GM21576 (cell line): Measurements from ENCODE around the gene UBE2I.
"Not testable (repeated sequence)": the region's sequence is repeated elsewhere in the genome, so short reads cannot be mapped to it uniquely, and the experiment has no call there.

Experiments used
- ATAC-seq: cut with Tn5 transposase; IDR thresholded peaks from one replicate; pipeline ENCODE4 v1.9.1; 2021; ENCODE audit warnings: mild to moderate bottlenecking, moderate library complexity; ENCODE audit not compliant: unreplicated experiment

Gene UBE2I

GRCh38 chr16:1308977-1309885 is at the start of gene UBE2I:
TSS of gene UBE2I (plus strand) at chr16:1309636. CDS start at chr16:1314031, 4,395 bp downstream.
- peak; percentile 54 for ATAC-seq

DNA sequence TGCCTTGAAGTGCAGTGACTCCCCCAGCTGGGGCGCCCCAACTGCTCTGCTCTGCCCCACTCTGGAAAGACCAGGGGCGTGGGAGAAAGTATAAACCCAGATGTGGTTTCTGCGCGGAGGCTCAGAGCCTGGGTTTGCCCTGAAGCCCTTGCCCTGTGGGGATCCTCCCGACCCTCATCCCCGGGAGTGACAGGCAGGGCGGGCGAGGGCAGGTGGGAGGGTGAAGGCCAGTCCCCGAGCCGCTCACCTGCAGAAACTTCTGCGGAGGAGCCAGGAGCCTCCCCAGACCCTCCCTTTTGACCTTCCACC is 49.7 kb upstream of the UBE2I start:
- ATAC-seq = no peak

- ATAC-seq = no peak
Measured at GRCh38 chr16:1260101-1260680, 49.2 kb upstream of the UBE2I start.

GRCh38 chr16:1261131-1261892 is 48.1 kb upstream of the UBE2I start:
- ATAC-seq = no peak

DNA sequence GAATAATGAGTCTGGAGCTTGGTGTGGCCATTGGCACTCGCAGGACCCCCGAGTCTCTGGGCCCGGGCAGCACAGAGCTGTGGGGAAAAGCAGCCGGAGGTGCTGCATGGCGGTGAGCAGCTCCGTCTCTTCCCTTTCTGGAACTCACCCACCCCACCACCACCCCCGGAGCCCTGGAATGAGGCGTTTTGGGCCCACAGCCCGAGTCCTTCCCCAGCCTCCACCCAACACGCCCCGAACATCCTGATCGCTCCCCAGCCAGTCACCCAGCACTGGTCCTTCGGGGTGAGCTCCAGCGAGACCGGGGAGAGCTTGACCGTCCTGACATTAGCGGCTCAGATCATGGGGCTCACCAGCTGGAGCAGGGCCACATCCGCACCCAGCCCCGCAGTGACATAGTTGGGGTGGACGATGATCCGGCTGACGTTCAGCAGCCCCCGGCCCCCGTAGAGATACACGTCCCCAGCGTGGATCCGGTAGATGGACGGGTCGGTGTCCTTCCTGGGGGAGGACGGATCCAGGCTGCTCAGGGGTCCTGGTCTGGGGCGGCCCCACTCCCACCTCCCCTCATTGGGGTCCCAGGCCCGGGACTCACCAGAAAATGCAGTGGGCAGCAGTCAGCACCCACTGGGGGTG is 47.1 kb upstream of the UBE2I start:
- ATAC-seq = no peak

DNA sequence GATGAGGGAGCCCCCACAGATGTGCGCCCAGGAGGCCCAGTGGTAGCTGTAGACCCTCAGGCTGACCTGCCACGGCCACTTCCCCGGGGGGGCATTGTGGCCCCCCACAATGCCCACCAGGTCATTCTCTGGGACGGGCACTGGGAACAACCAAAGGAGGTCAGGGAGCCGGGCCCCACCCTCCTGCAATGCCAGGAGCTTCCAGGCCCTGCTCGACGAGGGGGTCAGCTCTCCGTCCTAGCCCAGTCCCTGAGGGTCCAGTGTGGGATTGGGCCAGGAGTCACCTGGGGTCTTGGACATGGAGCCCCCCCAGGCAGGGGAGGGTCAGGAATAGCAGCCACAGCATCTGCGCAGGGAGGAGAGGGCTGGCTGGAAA is 46.6 kb upstream of the UBE2I start:
- no peak for ATAC-seq

DNA sequence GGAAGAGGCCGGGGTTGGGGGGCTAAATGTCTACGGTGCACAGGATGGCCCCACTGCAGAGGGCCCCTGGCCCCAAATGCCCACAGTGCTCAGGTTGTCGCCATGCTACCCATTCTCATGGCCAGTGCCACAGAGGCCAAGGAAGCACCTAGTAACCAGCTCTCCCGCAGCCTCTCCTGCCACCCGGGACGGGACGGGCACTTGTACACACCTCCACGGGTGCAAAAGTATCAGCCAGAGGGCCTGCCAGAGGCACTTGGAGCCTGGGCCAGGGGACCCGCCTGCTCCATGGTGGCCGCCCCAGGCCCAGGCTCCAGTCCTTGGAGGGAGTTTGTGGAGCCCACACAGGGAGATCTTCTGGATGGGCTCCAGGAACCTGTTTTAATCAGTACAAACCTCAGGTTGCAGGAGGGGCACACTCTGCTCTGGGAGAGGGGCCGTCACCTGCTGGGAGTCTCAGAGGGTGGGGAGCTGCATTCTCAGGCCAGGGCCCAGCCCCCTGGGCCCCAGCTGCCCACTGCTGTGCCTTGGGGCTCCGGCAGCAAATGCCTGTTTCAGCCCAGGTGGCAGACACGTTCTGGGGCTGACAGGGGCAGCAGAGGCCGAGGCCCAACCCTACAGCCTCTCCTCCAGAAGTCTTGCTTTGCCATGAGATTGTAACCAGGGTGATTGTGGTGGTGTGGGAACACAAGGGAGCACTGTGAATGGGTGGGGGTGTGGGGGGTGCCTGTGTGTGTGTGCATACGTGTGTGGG is 45.7 kb upstream of the UBE2I start:
- no peak for ATAC-seq

GRCh38 chr16:1264345-1265089 is 44.9 kb upstream of the UBE2I start:
- no peak for ATAC-seq

DNA sequence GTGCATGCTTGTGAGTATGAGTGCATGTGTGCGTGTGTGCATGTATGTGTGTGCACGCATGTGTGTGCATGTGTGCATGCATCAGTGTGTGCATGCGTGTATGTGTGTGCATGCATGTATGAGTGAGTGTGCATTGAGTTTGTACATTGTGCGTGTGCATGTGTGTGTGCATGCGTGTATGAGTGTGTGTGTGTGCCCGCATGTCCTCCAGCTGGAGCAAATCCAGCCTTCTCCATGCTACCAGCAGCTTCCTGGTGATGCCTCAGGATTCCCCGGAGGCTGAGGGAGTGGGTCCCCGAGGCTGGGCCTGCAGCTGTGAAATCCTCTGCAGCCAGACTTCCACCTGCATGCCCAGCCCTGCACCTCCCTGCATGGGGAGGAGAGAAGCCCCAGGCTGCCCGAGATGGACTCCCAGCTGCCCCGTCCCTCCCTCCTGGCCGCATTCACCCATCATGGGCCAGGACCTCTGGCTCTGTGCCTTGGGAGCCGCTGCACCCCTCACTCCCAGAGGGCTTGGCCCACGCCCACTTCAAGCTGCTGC is 44.3 kb upstream of the UBE2I start:
- no peak for ATAC-seq

GRCh38 chr16:1265826-1266225 is 43.6 kb upstream of the UBE2I start:
- ATAC-seq = no peak

- ATAC-seq = not testable (repeated sequence)
Measured at GRCh38 chr16:1269418-1269817, 40.0 kb upstream of the UBE2I start.

GRCh38 chr16:1271380-1271723 is 38.1 kb upstream of the UBE2I start:
- no peak for ATAC-seq

- ATAC-seq = not testable (repeated sequence)
Measured at GRCh38 chr16:1271724-1272413, 37.6 kb upstream of the UBE2I start.

DNA sequence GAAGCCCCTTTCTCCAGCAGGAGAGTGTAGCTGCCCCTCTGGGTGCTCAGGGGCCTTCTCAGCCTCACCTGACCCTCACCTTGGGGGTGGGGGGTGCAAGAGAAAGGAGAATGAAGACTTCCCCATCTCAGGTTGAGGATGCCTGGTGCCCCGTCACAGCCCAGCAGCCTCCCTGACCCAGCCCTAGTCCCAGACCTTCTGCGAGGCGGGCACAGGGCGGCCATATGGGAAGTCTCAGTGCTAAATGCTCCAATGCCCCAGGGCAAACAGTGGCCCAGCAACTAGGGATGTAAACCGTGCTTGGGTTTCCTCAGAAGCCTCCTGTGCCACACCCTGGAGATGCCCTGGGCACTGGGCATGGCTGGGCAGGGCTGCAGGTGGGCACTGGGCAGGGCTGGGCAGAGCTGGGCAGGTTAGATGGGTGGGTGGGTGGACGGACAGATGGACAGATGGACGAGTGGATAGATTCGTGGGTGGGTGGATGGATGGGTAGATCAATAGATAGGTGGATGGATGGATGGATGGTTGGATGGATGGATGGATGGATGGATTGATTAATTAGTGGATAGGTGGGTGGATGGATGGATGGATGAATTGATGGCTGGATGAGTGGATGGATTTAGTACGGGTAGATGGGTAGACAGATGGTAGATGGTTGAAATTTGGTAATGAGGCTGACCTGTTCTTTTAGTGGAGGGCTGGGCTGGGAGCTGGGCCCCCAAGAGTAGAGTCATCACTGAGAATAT is 36.8 kb upstream of the UBE2I start:
- ATAC-seq = no peak

GRCh38 chr16:1273816-1274215 is 35.6 kb upstream of the UBE2I start:
- ATAC-seq = no peak

GRCh38 chr16:1274767-1275166 is 34.7 kb upstream of the UBE2I start:
- ATAC-seq = no peak

DNA sequence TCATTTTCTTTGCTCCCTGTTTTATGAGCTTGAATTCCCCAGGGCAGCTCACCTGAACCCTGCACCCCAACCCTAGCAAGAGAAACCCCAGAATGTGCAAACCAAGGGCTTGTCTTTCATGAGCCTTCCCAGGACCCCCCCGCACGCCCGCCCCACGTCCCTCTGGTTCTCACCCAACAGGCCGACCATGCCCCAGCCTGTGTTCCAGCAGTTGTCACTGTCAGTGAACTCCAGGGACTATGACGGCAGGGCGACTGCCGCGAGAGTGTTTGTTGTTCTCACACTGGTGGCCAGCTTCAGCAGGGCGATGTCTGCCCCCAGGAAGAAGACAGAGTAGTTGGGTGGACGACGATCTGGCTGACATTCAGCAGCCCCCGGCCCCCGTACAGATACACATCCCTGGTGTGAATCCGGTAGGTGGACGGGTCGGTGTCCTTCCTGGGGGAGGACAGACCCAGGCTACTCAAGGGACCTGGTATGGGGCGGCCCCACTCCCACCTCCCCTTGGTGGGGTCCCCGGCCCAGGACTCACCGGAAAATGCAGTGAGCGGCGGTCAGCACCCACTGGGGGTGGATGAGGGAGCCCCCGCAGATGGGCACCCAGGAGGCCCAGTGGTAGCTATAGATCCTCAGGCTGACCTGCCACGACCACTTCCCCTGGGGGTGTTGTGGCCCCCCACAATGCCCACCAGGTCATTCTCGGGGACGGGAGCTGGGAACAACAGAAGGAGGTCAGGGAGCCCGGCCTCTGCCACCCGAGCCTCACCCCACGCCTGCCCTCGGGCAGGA is 33.5 kb upstream of the UBE2I start:
- ATAC-seq = no peak

- no peak for ATAC-seq
Measured at GRCh38 chr16:1276580-1276878, 32.9 kb upstream of the UBE2I start.
